ENCODE measurements around the gene USP13. TPM values are rescaled to one million over a fixed set of nuclear protein-coding genes. Genes with fewer than 3 reads are reported as not detected.

The USP13 gene
- total RNA-seq, 1 experiment from 2014 or later = 22.7 TPM

DNA sequence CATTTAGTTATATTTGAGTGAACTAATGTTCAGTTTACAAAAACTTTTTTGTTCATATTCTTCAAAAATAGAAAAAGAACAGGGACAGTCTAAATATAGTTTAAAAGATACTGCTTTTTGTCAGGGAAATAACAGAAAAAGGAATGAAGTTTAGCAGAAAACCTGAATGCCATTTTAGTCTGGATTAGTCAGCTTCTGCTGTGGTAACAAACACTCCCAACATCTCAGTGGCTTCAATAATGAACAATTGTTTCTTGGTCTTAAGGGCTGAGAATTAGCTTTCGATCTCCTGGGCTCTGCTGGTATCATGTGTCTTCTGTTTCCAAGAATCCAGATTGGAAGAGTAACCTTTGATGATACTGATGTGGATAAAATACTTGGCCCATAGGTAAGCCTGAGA, 12.4 kb upstream of the USP13 start:
- Histone ChIP-seq H3K9me2 (ENCODE audit: insufficient read depth) (no peaks in the 10 kb centered on the region), H3K36me3 (ENCODE audit: control insufficient read depth in 1 of 2, insufficient read depth in 2 of 2, low read length in 2 of 2) (no peaks in the 10 kb centered on the region), H3K4me3 (replicated peaks in 1 of 2; ENCODE audit: low read depth in 1 of 2, low read length in 2 of 2) (no peak overlapping the region), H3K27me3 (ENCODE audit: insufficient read depth, low read length) (no peaks in the 10 kb centered on the region), H3K27ac (ENCODE audit: low read depth, low read length) (no peak overlapping the region), H3K4me2 (ENCODE audit: low read length) (no peak overlapping the region), H3K79me2 (ENCODE audit: insufficient read depth, low read length) (no peaks in the 10 kb centered on the region), H3K4me1 (ENCODE audit: control insufficient read depth in 1 of 2, insufficient read depth in 2 of 2, low read length in 2 of 2) (peaks cover 3 to 16% of the 10 kb centered on the region in 2 experiments; a peak in 1 of 4 replicates), H3K9me3 (ENCODE audit: control insufficient read depth in 1 of 2, insufficient read depth in 1 of 2, low read depth in 1 of 2, low read length in 2 of 2) (no peaks in the 10 kb centered on the region), H3K9ac (ENCODE audit: low read length) (no peak overlapping the region), H4K20me1 (ENCODE audit: insufficient read depth) (no peaks in the 10 kb centered on the region), H2AFZ (ENCODE audit: low read depth, low read length, poor library complexity, severe bottlenecking) (no peak overlapping the region)
- ChIA-PET POLR2A (no interaction called here), RAD21 (ENCODE audit: low non-redundant PET in 1 of 2, low total read pairs in 2 of 2, uncharacterized antibody in 2 of 2, unreplicated experiment in 2 of 2) (no interaction called here), CTCF (no interaction called here)
- no peak for ATAC-seq
- intact Hi-C loops (cut with micrococcal nuclease) = no loop called here
- TF ChIP-seq CBX3 (IDR thresholded peaks at IDR 0.05; ENCODE audit: low read depth) (no peak), SIN3A (IDR thresholded peaks at IDR 0.05; ENCODE audit: low read depth) (no peak), POLR2A (IDR thresholded peaks at IDR 0.05; ENCODE audit: borderline replicate concordance, extremely low read depth, insufficient read depth, insufficient read length) (no peak), YY1 (IDR thresholded peaks at IDR 0.05; ENCODE audit: extremely low read depth, insufficient replicate concordance, low read depth, low read length) (no peak), ELF1 (IDR thresholded peaks at IDR 0.05; ENCODE audit: borderline replicate concordance, low read depth) (no peak), JUND (IDR thresholded peaks at IDR 0.05) (no peak), TCF7L2 (IDR thresholded peaks at IDR 0.05; ENCODE audit: borderline replicate concordance, extremely low read depth, insufficient read depth, insufficient read length) (no peak), CEBPB (IDR thresholded peaks at IDR 0.05; ENCODE audit: low read depth) (no peak), FOSL1 (IDR thresholded peaks at IDR 0.05; ENCODE audit: low read depth) (no peak), SRF (IDR thresholded peaks at IDR 0.05; ENCODE audit: low read depth) (no peak), EZH2 (IDR thresholded peaks at IDR 0.05) (no peak), EZH2phosphoT487 (IDR thresholded peaks at IDR 0.05; ENCODE audit: borderline replicate concordance) (no peak)
- TF ChIP-seq, protein P1, sequence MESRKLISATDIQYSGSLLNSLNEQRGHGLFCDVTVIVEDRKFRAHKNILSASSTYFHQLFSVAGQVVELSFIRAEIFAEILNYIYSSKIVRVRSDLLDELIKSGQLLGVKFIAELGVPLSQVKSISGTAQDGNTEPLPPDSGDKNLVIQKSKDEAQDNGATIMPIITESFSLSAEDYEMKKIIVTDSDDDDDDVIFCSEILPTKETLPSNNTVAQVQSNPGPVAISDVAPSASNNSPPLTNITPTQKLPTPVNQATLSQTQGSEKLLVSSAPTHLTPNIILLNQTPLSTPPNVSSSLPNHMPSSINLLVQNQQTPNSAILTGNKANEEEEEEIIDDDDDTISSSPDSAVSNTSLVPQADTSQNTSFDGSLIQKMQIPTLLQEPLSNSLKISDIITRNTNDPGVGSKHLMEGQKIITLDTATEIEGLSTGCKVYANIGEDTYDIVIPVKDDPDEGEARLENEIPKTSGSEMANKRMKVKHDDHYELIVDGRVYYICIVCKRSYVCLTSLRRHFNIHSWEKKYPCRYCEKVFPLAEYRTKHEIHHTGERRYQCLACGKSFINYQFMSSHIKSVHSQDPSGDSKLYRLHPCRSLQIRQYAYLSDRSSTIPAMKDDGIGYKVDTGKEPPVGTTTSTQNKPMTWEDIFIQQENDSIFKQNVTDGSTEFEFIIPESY (IDR thresholded peaks at IDR 0.05; ENCODE audit: extremely low read depth, insufficient replicate concordance, low read length) = no peak
- TF ChIP-seq, protein P2, sequence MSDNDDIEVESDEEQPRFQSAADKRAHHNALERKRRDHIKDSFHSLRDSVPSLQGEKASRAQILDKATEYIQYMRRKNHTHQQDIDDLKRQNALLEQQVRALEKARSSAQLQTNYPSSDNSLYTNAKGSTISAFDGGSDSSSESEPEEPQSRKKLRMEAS (IDR thresholded peaks at IDR 0.05) = no peak
- TF ChIP-seq, protein P3, sequence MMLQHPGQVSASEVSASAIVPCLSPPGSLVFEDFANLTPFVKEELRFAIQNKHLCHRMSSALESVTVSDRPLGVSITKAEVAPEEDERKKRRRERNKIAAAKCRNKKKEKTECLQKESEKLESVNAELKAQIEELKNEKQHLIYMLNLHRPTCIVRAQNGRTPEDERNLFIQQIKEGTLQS (IDR thresholded peaks at IDR 0.05) = no peak
- TF ChIP-seq, protein P4, sequence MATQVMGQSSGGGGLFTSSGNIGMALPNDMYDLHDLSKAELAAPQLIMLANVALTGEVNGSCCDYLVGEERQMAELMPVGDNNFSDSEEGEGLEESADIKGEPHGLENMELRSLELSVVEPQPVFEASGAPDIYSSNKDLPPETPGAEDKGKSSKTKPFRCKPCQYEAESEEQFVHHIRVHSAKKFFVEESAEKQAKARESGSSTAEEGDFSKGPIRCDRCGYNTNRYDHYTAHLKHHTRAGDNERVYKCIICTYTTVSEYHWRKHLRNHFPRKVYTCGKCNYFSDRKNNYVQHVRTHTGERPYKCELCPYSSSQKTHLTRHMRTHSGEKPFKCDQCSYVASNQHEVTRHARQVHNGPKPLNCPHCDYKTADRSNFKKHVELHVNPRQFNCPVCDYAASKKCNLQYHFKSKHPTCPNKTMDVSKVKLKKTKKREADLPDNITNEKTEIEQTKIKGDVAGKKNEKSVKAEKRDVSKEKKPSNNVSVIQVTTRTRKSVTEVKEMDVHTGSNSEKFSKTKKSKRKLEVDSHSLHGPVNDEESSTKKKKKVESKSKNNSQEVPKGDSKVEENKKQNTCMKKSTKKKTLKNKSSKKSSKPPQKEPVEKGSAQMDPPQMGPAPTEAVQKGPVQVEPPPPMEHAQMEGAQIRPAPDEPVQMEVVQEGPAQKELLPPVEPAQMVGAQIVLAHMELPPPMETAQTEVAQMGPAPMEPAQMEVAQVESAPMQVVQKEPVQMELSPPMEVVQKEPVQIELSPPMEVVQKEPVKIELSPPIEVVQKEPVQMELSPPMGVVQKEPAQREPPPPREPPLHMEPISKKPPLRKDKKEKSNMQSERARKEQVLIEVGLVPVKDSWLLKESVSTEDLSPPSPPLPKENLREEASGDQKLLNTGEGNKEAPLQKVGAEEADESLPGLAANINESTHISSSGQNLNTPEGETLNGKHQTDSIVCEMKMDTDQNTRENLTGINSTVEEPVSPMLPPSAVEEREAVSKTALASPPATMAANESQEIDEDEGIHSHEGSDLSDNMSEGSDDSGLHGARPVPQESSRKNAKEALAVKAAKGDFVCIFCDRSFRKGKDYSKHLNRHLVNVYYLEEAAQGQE (IDR thresholded peaks at IDR 0.05; ENCODE audit: low read depth) = no peak
- no TSS peak for BruUV-seq (replicated peaks)
- DNase-seq (ENCODE audit: low read depth, low spot score) = no peak

Data from HCT116 (cell line).